ENCODE data around the gene ASTN2. TPM values are rescaled to one million over a fixed set of nuclear protein-coding genes. Genes with fewer than 3 reads are reported as not detected.

ASTN2 gene
- total and polyA plus RNA-seq, 12 donors, result 1.9 to 11.1 (median 4.0) TPM

DNA sequence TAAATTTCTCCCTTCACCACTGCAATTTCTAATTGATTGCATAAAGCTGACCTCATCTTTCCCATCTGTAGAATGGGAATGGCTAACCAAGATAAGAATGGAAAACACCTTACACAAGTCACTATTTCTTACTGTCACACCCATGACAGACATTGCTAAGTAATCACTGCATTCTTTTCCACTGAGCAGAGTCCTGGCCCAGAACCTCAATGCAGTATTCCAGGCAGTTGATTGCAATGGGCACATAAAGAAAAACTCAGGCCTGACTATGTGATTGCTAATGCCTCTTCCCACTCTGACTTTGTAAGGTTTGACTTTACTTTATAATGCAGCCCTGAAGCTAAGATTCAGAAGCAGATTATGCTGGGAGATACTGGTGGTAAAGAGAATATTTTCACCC lies 698.4 kb downstream of the ASTN2 start:
- Histone ChIP-seq H3K4me3 (no peak overlapping the region), H3K36me3 (no peaks in the 10 kb centered on the region), H3K27me3 (no peaks in the 10 kb centered on the region), H3K9me3 (no peaks in the 10 kb centered on the region), H3K27ac (no peak overlapping the region), H3K4me1 (peaks cover 0 to 15% (median 0%) of the 10 kb centered on the region in 9 donors)
- DNase-seq (no peak), ATAC-seq (no peak)
- intact Hi-C loops (cut with DNase I), result no loop called here
- TF ChIP-seq, protein P1, sequence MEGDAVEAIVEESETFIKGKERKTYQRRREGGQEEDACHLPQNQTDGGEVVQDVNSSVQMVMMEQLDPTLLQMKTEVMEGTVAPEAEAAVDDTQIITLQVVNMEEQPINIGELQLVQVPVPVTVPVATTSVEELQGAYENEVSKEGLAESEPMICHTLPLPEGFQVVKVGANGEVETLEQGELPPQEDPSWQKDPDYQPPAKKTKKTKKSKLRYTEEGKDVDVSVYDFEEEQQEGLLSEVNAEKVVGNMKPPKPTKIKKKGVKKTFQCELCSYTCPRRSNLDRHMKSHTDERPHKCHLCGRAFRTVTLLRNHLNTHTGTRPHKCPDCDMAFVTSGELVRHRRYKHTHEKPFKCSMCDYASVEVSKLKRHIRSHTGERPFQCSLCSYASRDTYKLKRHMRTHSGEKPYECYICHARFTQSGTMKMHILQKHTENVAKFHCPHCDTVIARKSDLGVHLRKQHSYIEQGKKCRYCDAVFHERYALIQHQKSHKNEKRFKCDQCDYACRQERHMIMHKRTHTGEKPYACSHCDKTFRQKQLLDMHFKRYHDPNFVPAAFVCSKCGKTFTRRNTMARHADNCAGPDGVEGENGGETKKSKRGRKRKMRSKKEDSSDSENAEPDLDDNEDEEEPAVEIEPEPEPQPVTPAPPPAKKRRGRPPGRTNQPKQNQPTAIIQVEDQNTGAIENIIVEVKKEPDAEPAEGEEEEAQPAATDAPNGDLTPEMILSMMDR (IDR thresholded peaks at IDR 0.05), result no peak

DNA sequence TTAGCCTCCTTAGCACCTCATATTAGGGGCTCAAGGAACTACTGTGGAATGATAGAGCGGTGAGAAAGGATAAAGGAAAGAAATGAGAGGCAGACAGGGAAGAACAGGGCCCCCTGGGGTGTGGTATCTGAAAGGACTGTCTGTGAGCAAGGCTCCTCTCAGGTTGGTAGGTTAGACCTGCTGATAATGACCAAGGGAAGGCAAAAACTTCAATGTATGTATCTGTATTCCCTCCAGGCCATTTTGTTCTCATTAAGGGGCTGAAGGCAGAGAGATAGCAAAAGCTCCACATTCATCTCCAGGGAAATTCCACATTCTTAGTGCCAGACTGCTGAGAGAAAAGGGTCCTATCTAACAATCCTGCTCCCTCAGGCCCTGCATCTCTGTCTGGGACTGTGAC lies 699.1 kb downstream of the ASTN2 start:
- TF ChIP-seq, protein P1 (IDR thresholded peaks at IDR 0.05), result no peak
- no peak for DNase-seq
- WGBS, 2 donors, result 94 to 97% methylated on average over 1 of the region's 1 CpG
- Histone ChIP-seq H3K9me3 (no peaks in the 10 kb centered on the region), H3K4me1 (peaks cover 0 to 15% (median 0%) of the 10 kb centered on the region in 9 donors), H3K36me3 (no peaks in the 10 kb centered on the region), H3K27ac (no peak overlapping the region), H3K4me3 (no peak overlapping the region), H3K27me3 (no peaks in the 10 kb centered on the region)
- ATAC-seq, result no peak
- intact Hi-C loops (cut with DNase I), result no loop called here

DNA sequence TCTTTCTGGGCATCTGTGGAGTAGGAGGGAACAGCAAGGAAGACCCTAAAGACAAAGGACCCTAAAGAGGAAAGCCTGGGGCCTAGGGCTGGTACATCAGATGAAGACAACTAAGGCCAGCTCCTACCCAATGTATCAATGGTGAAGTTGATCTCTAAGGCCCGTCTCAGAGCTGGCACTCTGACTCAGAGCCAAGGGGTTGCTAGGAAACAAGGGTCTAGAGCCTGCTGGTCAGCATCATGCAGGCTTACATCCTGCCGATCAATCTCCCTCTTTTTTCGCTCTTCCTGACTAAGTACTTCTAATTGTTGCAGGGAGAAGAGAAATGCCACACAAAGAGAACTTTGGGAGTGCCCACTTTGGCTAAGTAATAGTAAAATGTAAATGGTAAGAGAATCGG lies 701.6 kb downstream of the ASTN2 start:
- ATAC-seq (no peak), DNase-seq (no peak)
- no peaks in the 10 kb centered on the region for H3K27me3 ChIP-seq
- H3K27ac ChIP-seq, result no peak overlapping the region
- no peak overlapping the region for H3K4me3 ChIP-seq
- TF ChIP-seq, protein P1 (IDR thresholded peaks at IDR 0.05), result no peak
- H3K9me3 ChIP-seq, result no peaks in the 10 kb centered on the region
- WGBS, 2 donors, result 75 to 77% methylated on average over 4 of the region's 4 CpGs
- H3K4me1 ChIP-seq, result peaks cover 0 to 15% (median 0%) of the 10 kb centered on the region in 9 donors
- intact Hi-C loops (cut with DNase I), result no loop called here
- H3K36me3 ChIP-seq, result no peaks in the 10 kb centered on the region

DNA sequence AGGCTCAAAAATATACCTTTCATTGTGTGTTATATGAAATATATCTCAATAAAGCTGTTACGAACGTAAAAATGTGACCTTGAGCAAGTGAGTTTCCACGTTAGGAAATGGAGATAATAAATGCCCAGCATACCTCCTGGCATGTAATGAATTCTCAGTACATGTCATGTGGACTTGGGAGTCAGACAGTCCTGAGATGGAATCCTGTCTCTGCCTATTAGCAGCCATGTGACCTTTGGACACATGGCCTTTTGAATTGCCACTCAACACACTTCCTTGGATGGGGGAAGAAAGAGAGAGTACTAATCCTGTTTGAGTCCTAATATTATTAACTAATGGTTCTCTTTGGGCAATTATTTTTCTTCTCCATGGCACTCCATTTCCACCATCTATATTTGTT lies 702.1 kb downstream of the ASTN2 start:
- TF ChIP-seq, protein P1 (IDR thresholded peaks at IDR 0.05), result no peak
- no peak overlapping the region for H3K27ac ChIP-seq
- H3K4me3 ChIP-seq, result no peak overlapping the region
- H3K9me3 ChIP-seq, result no peaks in the 10 kb centered on the region
- ATAC-seq (no peak), DNase-seq (no peak)
- intact Hi-C loops (cut with DNase I), result no loop called here
- H3K27me3 ChIP-seq, result no peaks in the 10 kb centered on the region
- peaks cover 0 to 13% (median 0%) of the 10 kb centered on the region in 9 donors for H3K4me1 ChIP-seq
- no peaks in the 10 kb centered on the region for H3K36me3 ChIP-seq
- 62 to 84% methylated on average over 3 of the region's 3 CpGs for WGBS, 2 donors
